Measurements from ENCODE around the gene WDR73.

The WDR73 gene

DNA sequence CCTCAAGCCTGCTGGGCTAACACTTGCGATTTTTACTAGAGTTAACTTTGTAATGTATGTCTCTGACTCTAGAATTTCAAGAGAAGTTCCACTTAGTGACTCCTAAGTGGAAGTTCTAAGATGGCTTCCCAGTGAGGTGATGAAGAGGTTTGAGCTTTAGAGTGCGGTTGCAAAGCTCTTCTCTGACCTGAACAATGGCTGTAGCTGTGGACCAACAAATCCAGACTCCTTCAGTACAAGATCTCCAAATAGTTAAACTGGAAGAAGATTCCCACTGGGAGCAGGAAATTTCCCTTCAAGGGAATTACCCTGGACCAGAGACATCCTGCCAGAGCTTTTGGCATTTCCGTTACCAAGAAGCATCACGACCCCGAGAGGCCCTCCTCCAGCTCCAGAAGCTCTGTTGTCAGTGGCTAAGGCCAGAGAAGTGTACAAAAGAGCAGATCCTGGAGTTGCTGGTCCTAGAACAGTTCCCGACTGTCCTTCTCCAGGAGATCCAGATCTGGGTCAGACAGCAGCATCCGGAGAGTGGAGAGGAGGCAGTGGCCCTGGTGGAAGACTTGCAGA is 22.3 kb downstream of the WDR73 start:
- peak overlapping the region; percentile 71 for H3K27ac ChIP-seq

DNA sequence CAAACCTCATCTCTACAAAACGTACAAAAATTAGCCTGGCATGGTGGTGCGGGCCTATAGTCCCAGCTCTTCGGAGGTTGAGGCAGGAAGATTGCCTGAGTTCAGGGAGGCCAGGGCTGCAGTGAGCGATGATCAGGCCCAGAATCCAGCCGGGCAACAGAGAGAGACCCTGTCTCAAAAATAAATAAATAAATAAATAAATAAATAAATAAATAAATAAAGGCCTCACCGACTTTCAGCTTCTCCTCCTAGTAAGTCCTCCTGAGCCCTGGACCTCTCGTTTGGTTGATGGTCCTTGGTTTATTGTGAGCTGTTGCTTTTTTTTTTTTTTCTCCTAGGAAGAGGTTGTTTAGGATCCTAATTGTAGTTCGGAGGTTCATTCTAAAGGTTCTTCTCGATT is 25.1 kb downstream of the WDR73 start:
- H3K27ac ChIP-seq = no peak overlapping the region
- TF ChIP-seq, protein P1, sequence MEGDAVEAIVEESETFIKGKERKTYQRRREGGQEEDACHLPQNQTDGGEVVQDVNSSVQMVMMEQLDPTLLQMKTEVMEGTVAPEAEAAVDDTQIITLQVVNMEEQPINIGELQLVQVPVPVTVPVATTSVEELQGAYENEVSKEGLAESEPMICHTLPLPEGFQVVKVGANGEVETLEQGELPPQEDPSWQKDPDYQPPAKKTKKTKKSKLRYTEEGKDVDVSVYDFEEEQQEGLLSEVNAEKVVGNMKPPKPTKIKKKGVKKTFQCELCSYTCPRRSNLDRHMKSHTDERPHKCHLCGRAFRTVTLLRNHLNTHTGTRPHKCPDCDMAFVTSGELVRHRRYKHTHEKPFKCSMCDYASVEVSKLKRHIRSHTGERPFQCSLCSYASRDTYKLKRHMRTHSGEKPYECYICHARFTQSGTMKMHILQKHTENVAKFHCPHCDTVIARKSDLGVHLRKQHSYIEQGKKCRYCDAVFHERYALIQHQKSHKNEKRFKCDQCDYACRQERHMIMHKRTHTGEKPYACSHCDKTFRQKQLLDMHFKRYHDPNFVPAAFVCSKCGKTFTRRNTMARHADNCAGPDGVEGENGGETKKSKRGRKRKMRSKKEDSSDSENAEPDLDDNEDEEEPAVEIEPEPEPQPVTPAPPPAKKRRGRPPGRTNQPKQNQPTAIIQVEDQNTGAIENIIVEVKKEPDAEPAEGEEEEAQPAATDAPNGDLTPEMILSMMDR (IDR thresholded peaks at IDR 0.05) = no peak
- TF ChIP-seq ZFX (IDR thresholded peaks at IDR 0.05; ENCODE audit: borderline replicate concordance) = no peak

More for the DNA sequence above, 22.3 kb downstream of the WDR73 start:
- no peak for TF ChIP-seq ZFX (IDR thresholded peaks at IDR 0.05; ENCODE audit: borderline replicate concordance)
- TF ChIP-seq, protein P1 (IDR thresholded peaks at IDR 0.05) = no peak

DNA sequence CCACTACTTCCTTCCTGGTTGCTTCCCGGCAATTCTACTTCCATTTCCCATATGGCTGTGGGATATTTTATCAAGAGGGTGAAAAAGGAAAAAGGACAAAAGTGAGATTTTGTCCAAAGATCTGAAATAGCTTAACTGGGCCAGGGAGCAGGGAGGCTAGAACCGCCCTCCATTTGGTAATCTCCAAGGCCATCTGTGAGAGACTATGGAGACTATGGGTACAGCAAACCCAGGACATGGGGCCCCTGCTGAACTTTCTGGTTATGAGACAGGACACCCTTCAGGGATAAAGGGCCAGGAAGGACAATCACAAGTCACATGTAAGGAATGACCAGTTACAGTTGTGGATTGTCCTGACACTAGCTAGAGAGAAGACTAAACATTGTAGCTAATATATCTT is 29.0 kb downstream of the WDR73 start:
- no peak for TF ChIP-seq ZFX (IDR thresholded peaks at IDR 0.05; ENCODE audit: borderline replicate concordance)
- TF ChIP-seq, protein P1 (IDR thresholded peaks at IDR 0.05) = no peak
- no peak overlapping the region for H3K27ac ChIP-seq

DNA sequence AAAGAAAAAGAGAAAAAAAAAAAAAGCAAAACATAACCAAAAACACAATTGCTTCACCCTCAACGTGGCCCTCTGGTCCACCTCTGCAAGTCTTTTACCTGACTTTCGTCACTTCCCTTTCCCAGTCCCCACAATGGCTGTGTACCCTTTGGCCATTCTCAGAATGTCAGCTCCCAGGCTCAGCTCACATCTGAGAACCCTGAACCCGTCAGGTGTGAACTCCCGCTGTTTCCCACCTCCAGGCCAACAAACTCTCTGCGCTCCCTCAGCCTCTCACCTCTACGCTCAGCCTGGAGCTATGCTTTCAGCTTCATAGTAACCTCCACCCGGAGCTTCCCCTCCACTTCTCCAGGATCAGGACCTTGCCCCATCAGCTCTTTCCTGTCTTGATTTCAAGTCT is 29.7 kb downstream of the WDR73 start:
- no peak overlapping the region for H3K27ac ChIP-seq
- TF ChIP-seq, protein P1 (IDR thresholded peaks at IDR 0.05) = no peak
- no peak for TF ChIP-seq ZFX (IDR thresholded peaks at IDR 0.05; ENCODE audit: borderline replicate concordance)

DNA sequence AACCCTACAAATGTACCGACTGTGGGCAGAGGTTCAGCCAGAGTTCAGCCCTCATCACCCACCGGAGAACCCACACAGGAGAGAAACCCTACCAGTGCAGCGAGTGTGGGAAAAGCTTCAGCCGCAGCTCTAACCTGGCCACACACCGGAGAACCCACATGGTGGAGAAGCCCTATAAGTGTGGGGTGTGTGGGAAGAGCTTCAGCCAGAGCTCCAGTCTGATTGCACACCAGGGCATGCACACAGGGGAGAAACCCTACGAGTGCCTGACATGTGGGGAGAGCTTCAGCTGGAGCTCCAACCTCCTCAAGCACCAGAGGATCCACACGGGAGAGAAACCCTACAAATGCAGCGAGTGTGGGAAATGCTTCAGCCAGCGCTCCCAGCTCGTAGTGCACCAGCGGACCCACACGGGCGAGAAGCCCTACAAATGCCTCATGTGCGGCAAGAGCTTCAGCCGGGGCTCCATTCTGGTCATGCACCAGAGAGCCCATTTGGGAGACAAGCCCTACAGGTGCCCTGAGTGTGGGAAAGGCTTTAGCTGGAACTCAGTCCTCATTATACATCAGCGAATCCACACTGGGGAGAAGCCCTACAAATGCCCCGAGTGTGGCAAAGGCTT is 32.6 kb downstream of the WDR73 start:
- TF ChIP-seq ZFX (IDR thresholded peaks at IDR 0.05; ENCODE audit: borderline replicate concordance) = no peak
- TF ChIP-seq, protein P1 (IDR thresholded peaks at IDR 0.05) = no peak
- H3K27ac ChIP-seq = no peak overlapping the region

DNA sequence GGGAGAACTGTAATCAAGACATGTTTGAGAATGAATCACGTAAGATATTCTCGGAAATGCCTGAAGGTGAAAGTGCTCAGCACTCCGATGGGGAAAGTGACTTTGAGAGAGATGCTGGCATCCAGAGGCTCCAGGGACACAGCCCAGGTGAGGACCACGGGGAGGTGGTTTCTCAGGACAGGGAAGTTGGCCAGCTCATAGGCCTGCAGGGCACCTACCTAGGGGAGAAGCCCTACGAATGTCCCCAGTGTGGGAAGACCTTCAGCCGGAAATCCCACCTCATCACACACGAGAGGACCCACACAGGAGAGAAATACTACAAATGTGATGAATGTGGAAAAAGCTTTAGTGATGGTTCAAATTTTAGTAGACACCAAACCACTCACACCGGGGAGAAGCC is 33.5 kb downstream of the WDR73 start:
- no peak for TF ChIP-seq ZFX (IDR thresholded peaks at IDR 0.05; ENCODE audit: borderline replicate concordance)
- TF ChIP-seq, protein P1 (IDR thresholded peaks at IDR 0.05) = no peak
- H3K27ac ChIP-seq = no peak overlapping the region

DNA sequence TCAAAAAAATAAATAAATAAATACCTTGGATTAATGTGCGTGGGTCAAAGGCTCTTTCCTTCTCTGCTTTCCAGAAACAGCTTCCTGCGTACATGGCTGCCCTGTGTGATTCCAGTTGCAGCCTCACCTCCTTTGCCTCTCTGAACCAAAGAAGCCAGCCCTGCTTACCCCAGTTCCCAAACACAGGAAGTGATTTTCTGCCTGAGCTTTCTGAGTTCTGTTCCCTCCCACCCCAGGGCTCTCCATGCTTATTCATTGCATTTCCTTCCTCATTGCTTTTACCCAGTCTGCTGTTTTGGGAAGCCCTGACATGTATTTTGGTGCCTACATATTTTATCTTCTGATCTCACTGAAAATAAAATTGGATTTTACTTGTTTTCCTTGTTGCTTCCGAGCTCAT is 37.8 kb downstream of the WDR73 start:
- TF ChIP-seq ZFX (IDR thresholded peaks at IDR 0.05; ENCODE audit: borderline replicate concordance) = no peak
- TF ChIP-seq, protein P1 (IDR thresholded peaks at IDR 0.05) = no peak

More for the DNA sequence above, 37.8 kb downstream of the WDR73 start:
- no peak overlapping the region for H3K27ac ChIP-seq

All from 22Rv1 (cell line).